GM19328 (cell line): ENCODE data around the gene GALNT4.

Source experiments
- ATAC-seq: cut with Tn5 transposase; IDR thresholded peaks from one replicate; pipeline ENCODE4 v1.9.1; 2021; ENCODE audit warnings: mild to moderate bottlenecking, moderate library complexity; ENCODE audit not compliant: unreplicated experiment

GALNT4 gene

GRCh38 chr12:89537389-89537788, 12.8 kb upstream of the GALNT4 start:
- no peak for ATAC-seq

- no peak for ATAC-seq
These were observed 5.1 kb upstream of the GALNT4 start for GRCh38 chr12:89529738-89530137.

- ATAC-seq = no peak
These were observed 3.8 kb upstream of the GALNT4 start for GRCh38 chr12:89528434-89528833.

GRCh38 chr12:89525824-89526770, 1.5 kb upstream of the GALNT4 start, which contains the start of gene POC1B:
Gene POC1B, minus strand, starts transcription at chr12:89526047. Its CDS starts 152 bp downstream, at chr12:89525895.
- peak; percentile 55 for ATAC-seq

GRCh38 chr12:89525305-89525823, 768 bp upstream of the GALNT4 start:
- peak; percentile 23 for ATAC-seq

- no peak for ATAC-seq
These were observed 604 bp downstream of the GALNT4 start for GRCh38 chr12:89523843-89524540.

- ATAC-seq = no peak
These were observed 1.2 kb downstream of the GALNT4 start for GRCh38 chr12:89523393-89523792.

GRCh38 chr12:89521364-89522223, 3.0 kb downstream of the GALNT4 start:
- no peak for ATAC-seq

- ATAC-seq = no peak
These were observed 6.9 kb downstream of the GALNT4 start for GRCh38 chr12:89517720-89518119.

- no peak for ATAC-seq
These were observed 8.0 kb downstream of the GALNT4 start for GRCh38 chr12:89516633-89517032.

GRCh38 chr12:89514751-89515150, 9.8 kb downstream of the GALNT4 start:
- peak; percentile 48 for ATAC-seq

- no peak for ATAC-seq
These were observed 11.1 kb downstream of the GALNT4 start for GRCh38 chr12:89513544-89513943.

GRCh38 chr12:89507015-89507824, 17.4 kb downstream of the GALNT4 start:
- ATAC-seq = no peak

- no peak for ATAC-seq
These were observed 18.5 kb downstream of the GALNT4 start for GRCh38 chr12:89506050-89506449.

GRCh38 chr12:89504560-89505346, 19.8 kb downstream of the GALNT4 start:
- no peak for ATAC-seq

- ATAC-seq = no peak
These were observed 22.8 kb downstream of the GALNT4 start for GRCh38 chr12:89501793-89502192.

- ATAC-seq = no peak
These were observed 24.7 kb downstream of the GALNT4 start for GRCh38 chr12:89499857-89500256.

GRCh38 chr12:89497467-89497866, 27.1 kb downstream of the GALNT4 start:
- no peak for ATAC-seq

- no peak for ATAC-seq
These were observed 27.6 kb downstream of the GALNT4 start for GRCh38 chr12:89497005-89497404.
